ENCODE results near the gene LRP3. TPM values are rescaled to one million over a fixed set of nuclear protein-coding genes. Genes with fewer than 3 reads are reported as not detected.

Gene LRP3
- total and polyA plus RNA-seq, 4 experiments from 2014 or later: 0.32 TPM; not detected in 3

DNA sequence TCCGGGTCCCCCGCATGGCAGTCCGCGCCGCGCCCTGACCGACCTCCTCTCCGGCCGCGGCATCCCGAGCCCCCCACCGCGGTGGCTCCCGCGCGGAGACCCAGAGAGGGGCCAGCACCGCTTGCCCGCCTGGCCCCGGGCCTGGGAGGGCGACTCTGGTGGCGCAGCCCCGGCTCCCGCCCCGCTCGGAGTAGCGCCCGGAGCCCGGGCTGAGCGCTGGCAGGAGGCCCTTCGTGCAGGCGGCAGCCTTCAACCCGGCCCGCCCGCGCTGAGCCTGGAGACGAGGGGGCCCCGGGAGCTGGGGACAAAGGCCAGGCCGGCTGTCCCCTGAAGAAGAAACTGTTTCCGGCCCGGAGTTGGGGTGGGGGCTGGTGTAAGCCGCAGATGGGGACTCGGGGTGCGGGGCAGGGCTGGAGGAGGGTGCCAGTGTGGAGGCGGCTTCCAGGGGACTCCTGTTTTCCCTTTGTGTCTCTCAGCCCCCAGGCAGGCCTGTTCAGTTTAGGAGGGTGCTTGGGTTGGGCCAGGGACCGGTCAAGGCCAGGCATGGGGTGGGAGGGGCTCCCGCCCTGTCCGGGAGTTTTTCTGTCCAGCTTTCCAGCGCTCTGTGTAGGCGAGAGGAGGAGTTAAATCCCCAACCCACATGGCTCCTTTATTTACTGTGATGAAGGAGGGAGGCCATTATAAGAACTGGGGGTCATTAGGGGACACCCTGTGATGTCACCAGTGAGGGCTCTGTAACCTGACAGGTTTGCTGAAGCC lies 935 bp downstream of the LRP3 start:
- H3K4me1 Mint-ChIP-seq: peaks cover 0 to 6% (median 0%) of the 10 kb centered on the region in 4 donors
- peak overlapping the region in 6 of 8 donors; percentile 17 to 62 (median 22) for H3K4me3 Mint-ChIP-seq
- no peak overlapping the region for H3K27ac ChIP-seq (ENCODE audit: low read depth, low read length)
- no peaks in the 10 kb centered on the region for H3K9me3 ChIP-seq (ENCODE audit: control insufficient read depth in 1 of 2, low read length in 2 of 2)
- ChIA-PET POLR2A (ENCODE audit: partially characterized antibody) (no interaction called here), CTCF (ENCODE audit: partially characterized antibody) (no interaction called here)
- H3K4me3 ChIP-seq (ENCODE audit: low read length in 2 of 2): no peak overlapping the region
- H3K36me3 Mint-ChIP-seq: no peaks in the 10 kb centered on the region
- no peak for DNase-seq
- intact Hi-C loops (cut with micrococcal nuclease): no loop called here
- H3K4me1 ChIP-seq (ENCODE audit: insufficient read depth, low read length): no peaks in the 10 kb centered on the region
- no peak overlapping the region for H3K27ac Mint-ChIP-seq
- H3K27me3 ChIP-seq (ENCODE audit: insufficient read depth, low read length): peaks cover 11% of the 10 kb centered on the region
- H3K9me3 Mint-ChIP-seq: no peaks in the 10 kb centered on the region
- no peaks in the 10 kb centered on the region for H3K36me3 ChIP-seq (ENCODE audit: insufficient read depth, low read length)
- H3K27me3 Mint-ChIP-seq: peaks cover 21 to 36% of the 10 kb centered on the region in 2 donors

GRCh38 chr19:33195645-33196347 lies 1.7 kb downstream of the LRP3 start:
- intact Hi-C loops (cut with micrococcal nuclease): no loop called here
- Histone ChIP-seq H3K36me3 (ENCODE audit: insufficient read depth, low read length) (no peaks in the 10 kb centered on the region), H3K9me3 (ENCODE audit: control insufficient read depth in 1 of 2, low read length in 2 of 2) (no peaks in the 10 kb centered on the region), H3K27ac (ENCODE audit: low read depth, low read length) (no peak overlapping the region), H3K4me1 (ENCODE audit: insufficient read depth, low read length) (no peaks in the 10 kb centered on the region), H3K27me3 (ENCODE audit: insufficient read depth, low read length) (peaks cover 11% of the 10 kb centered on the region), H3K4me3 (ENCODE audit: low read length in 2 of 2) (no peak overlapping the region)
- H3K9me3 Mint-ChIP-seq: no peaks in the 10 kb centered on the region
- no peak for DNase-seq
- no peaks in the 10 kb centered on the region for H3K36me3 Mint-ChIP-seq
- H3K4me1 Mint-ChIP-seq: peaks cover 0 to 6% (median 0%) of the 10 kb centered on the region in 4 donors
- no peak overlapping the region for H3K27ac Mint-ChIP-seq
- H3K27me3 Mint-ChIP-seq: peaks cover 21 to 30% of the 10 kb centered on the region in 2 donors
- peak overlapping the region in 1 of 8 donors; percentile 62 for H3K4me3 Mint-ChIP-seq
- CTCF ChIA-PET (ENCODE audit: partially characterized antibody): interaction anchor here (0.7 kb wide), 1 partner anchor 10 kb away, joined by 3 read pairs; no protein-coding TSS in a partner anchor
- POLR2A ChIA-PET (ENCODE audit: partially characterized antibody): no interaction called here

GRCh38 chr19:33196446-33197193 lies 2.5 kb downstream of the LRP3 start:
- Histone ChIP-seq H3K27me3 (ENCODE audit: insufficient read depth, low read length) (peaks cover 11% of the 10 kb centered on the region), H3K9me3 (ENCODE audit: control insufficient read depth in 1 of 2, low read length in 2 of 2) (no peaks in the 10 kb centered on the region), H3K36me3 (ENCODE audit: insufficient read depth, low read length) (no peaks in the 10 kb centered on the region), H3K4me1 (ENCODE audit: insufficient read depth, low read length) (no peaks in the 10 kb centered on the region), H3K27ac (ENCODE audit: low read depth, low read length) (no peak overlapping the region), H3K4me3 (ENCODE audit: low read length in 2 of 2) (no peak overlapping the region)
- Mint-ChIP-seq H3K36me3 (no peaks in the 10 kb centered on the region), H3K27me3 (peaks cover 21 to 30% of the 10 kb centered on the region in 2 donors), H3K27ac (no peak overlapping the region), H3K4me3 (peak overlapping the region in 2 of 8 donors; percentile 54 to 63), H3K4me1 (peaks cover 0 to 6% (median 0%) of the 10 kb centered on the region in 4 donors), H3K9me3 (no peaks in the 10 kb centered on the region)
- CTCF ChIA-PET (ENCODE audit: partially characterized antibody): interaction anchor here (0.7 kb wide), 1 partner anchor 11 kb away, joined by 3 read pairs; no protein-coding TSS in a partner anchor
- POLR2A ChIA-PET (ENCODE audit: partially characterized antibody): no interaction called here
- no peak for DNase-seq
- intact Hi-C loops (cut with micrococcal nuclease): no loop called here

DNA sequence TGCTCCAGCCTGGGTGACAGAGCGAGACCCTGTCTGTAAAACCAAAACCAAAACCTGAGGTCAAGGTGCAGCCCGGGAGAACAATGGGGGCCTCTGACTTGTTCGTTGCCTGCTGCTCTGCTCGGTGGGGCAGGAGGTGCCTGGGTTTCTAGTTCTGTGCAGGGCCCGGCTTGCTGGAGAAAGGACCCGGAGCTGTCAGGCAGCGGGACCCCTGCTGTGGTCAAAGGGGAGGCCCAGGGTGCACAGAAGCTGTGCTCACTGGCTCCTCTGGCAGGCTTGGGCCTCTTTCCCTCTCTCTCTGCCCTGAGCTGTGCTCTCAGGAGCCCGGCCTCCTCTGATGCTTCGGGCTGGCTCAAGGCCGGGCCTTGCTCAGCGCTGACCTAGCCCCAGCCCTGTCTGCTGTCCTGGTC lies 3.5 kb downstream of the LRP3 start:
- Histone ChIP-seq H3K27ac (ENCODE audit: low read depth, low read length) (no peak overlapping the region), H3K27me3 (ENCODE audit: insufficient read depth, low read length) (peaks cover 11% of the 10 kb centered on the region), H3K36me3 (ENCODE audit: insufficient read depth, low read length) (no peaks in the 10 kb centered on the region), H3K9me3 (ENCODE audit: control insufficient read depth in 1 of 2, low read length in 2 of 2) (no peaks in the 10 kb centered on the region), H3K4me1 (ENCODE audit: insufficient read depth, low read length) (no peaks in the 10 kb centered on the region), H3K4me3 (ENCODE audit: low read length in 2 of 2) (no peak overlapping the region)
- POLR2A ChIA-PET (ENCODE audit: partially characterized antibody): no interaction called here
- Mint-ChIP-seq H3K27me3 (peaks cover 15 to 22% of the 10 kb centered on the region in 2 donors), H3K27ac (no peak overlapping the region), H3K36me3 (no peaks in the 10 kb centered on the region), H3K4me1 (peaks cover 0 to 6% (median 0%) of the 10 kb centered on the region in 4 donors), H3K9me3 (no peaks in the 10 kb centered on the region), H3K4me3 (no peak overlapping the region)
- DNase-seq: no peak
- CTCF ChIA-PET (ENCODE audit: partially characterized antibody): no interaction called here
- intact Hi-C loops (cut with micrococcal nuclease): no loop called here

GRCh38 chr19:33198169-33198568 lies 4.0 kb downstream of the LRP3 start:
- no peak for DNase-seq
- H3K4me3 ChIP-seq (ENCODE audit: low read length in 2 of 2): no peak overlapping the region
- no peaks in the 10 kb centered on the region for H3K9me3 ChIP-seq (ENCODE audit: control insufficient read depth in 1 of 2, low read length in 2 of 2)
- H3K27ac Mint-ChIP-seq: no peak overlapping the region
- H3K27me3 Mint-ChIP-seq: peaks cover 9 to 16% of the 10 kb centered on the region in 2 donors
- intact Hi-C loops (cut with micrococcal nuclease): no loop called here
- H3K27ac ChIP-seq (ENCODE audit: low read depth, low read length): no peak overlapping the region
- H3K9me3 Mint-ChIP-seq: no peaks in the 10 kb centered on the region
- H3K4me1 Mint-ChIP-seq: peaks cover 0 to under 1% (median 0%) of the 10 kb centered on the region in 4 donors
- no peaks in the 10 kb centered on the region for H3K36me3 ChIP-seq (ENCODE audit: insufficient read depth, low read length)
- no peaks in the 10 kb centered on the region for H3K36me3 Mint-ChIP-seq
- no peaks in the 10 kb centered on the region for H3K4me1 ChIP-seq (ENCODE audit: insufficient read depth, low read length)
- POLR2A ChIA-PET (ENCODE audit: partially characterized antibody): interaction anchor here (0.8 kb wide), 1 partner anchor 20 kb away, joined by 3 read pairs; no protein-coding TSS in a partner anchor
- H3K4me3 Mint-ChIP-seq: no peak overlapping the region
- H3K27me3 ChIP-seq (ENCODE audit: insufficient read depth, low read length): peaks cover 11% of the 10 kb centered on the region
- CTCF ChIA-PET (ENCODE audit: partially characterized antibody): no interaction called here

DNA sequence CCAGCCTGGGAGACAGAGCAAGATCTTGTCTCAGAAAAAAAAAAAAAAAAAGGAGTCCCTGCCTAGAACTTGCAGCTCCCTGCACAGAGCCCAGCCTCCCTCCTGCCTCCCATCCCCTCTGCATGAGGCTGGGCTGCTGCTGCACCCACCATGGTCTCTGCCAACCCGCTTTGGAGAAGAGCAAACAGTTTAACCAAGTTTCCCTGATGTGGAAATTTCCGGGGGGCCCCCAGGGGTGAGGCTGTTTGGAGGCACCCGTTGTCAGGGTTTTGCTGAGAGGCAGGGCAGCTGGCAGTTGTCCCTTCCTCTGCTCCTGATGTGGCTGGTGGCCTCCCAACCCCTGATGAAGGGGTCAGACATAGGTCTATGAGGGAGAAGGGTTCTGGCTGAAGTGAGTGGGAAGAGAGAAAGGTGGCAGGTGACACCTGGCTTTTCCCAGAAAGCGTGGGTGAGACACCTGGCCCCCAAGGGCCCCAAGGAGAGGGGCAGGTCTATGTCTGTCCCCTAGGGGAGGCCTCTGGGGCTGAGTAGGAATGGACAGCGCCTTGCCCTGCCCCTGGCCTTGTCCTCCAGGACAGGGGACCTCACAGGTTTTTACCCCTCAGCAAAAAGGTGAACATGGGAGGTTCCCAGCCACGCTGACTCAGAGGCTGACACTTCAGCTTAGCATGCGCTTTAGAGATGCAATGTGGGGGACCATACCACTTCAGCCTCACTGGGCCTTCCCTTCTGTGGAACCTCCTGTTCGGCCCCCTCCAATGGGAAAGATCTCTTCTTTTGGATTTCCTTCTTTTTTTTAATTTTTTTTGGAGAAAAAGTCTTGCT lies 5.5 kb downstream of the LRP3 start:
- Mint-ChIP-seq H3K36me3 (no peaks in the 10 kb centered on the region), H3K9me3 (no peaks in the 10 kb centered on the region), H3K4me1 (no peaks in the 10 kb centered on the region), H3K4me3 (no peak overlapping the region), H3K27me3 (peaks cover 4 to 12% of the 10 kb centered on the region in 2 donors), H3K27ac (no peak overlapping the region)
- intact Hi-C loops (cut with micrococcal nuclease): no loop called here
- Histone ChIP-seq H3K4me1 (ENCODE audit: insufficient read depth, low read length) (no peaks in the 10 kb centered on the region), H3K27ac (ENCODE audit: low read depth, low read length) (no peak overlapping the region), H3K9me3 (ENCODE audit: control insufficient read depth in 1 of 2, low read length in 2 of 2) (no peaks in the 10 kb centered on the region), H3K4me3 (ENCODE audit: low read length in 2 of 2) (no peak overlapping the region), H3K36me3 (ENCODE audit: insufficient read depth, low read length) (no peaks in the 10 kb centered on the region), H3K27me3 (ENCODE audit: insufficient read depth, low read length) (peaks cover 4% of the 10 kb centered on the region)
- ChIA-PET POLR2A (ENCODE audit: partially characterized antibody) (no interaction called here), CTCF (ENCODE audit: partially characterized antibody) (no interaction called here)
- no peak for DNase-seq

Measured in CD4-positive, alpha-beta memory T cell (primary cell).